ENCODE measurements around the gene SEPTIN6.

Gene SEPTIN6

DNA sequence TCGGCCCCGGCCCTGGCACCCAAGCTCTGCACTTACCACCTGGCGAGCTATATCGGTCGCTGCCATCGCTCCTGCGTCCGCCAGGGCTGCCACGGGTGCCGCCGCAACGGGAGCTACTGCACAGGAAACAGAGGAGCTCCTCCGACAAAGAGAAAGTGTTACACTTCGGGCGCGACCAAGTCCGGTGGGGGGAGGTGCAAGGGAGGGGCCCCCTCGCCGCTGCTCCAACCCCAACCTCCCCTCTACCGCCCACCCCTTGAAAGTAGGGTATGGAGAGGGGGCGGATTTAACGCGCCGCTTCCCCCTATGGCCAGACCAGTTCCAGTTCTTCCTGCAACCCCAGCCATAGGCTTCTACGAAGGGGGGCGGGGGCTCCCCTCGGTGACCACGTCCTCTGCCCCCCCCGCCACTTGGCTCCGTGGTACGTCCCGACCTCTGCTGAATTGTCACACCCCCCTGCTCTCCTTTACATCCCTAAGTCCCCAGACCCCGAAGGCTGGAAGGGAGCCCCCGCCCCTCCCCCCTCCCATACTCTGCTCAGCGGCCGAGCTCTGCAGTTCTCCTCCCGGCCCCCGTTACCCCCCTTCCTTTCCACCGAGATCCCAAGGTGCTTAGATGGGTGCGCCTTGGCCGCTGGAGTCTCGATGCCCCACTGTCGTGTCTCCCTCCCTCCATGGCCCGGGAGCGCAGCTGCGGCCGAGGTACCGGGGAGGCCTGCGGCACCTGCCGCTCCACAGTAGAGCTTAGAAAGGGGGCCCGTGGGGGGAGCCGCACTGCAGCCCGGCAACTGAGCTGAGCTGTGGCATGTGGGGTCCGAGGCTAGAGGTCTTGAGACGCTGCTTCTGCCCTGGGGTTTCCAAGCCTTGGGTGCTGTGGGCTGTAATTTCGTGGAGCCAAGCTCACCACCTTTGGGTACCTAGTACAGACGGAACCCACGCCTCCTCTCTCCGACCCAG is at the start of gene SEPTIN6:
Gene SEPTIN6, minus strand, starts transcription at position 129 of the 956 bp plus-strand sequence. Its CDS starts 63 bp downstream, at position 66.
- DNase-seq: peak; percentile 90 to 97

- no peak for DNase-seq
Measured at GRCh38 chrX:119738742-119739141, 45.8 kb upstream of the SEPTIN6 start.

DNA sequence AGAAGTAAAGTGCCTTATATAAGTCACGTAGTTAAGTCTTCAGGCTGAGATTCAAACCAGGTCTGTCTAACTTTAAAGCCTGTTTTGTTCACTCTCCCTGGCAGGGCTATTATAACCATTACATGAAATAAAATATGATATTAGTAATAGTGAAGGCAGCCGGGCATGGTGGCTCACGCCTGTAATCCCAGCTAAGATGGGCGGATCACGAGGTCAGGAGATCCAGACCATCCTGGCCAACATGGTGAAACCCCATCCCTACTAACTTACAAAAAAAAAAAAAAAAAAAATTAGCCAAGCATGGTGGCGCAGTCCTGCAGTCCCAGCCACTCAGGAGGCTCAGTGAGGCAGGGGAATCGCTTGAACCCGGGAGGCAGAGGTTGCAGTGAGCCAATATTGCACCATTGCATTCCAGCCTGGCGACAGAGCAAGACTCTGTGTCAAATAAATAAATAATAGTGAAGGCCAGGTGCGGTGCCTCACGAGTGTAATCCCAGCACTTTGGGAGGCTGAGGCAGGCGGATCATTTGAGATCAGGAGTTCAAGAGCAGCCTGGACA is 43.3 kb upstream of the SEPTIN6 start:
- DNase-seq: no peak

- DNase-seq: no peak
Measured at GRCh38 chrX:119735467-119735866, 42.5 kb upstream of the SEPTIN6 start.

DNA sequence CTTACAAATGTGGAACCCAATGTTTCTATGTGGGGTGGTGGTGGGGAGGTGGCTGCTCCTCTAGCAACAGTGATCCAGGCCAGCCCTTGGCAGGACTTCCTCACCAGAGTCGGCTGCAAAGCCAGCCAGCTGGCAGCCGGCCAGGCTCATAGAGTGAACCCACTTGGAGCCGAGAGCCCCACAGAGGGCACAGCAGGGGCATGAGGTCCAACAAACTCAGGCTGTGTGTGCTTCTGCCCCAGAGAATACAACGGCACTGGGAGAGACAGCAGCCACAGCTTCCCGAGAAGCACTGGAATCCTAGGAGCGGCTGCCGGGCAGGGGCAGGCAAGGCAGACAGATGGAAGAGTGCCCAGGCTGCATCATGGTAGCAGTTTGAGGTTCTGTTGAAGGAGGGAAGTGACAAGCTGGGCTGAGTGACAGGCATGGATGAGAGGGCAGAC is 42.0 kb upstream of the SEPTIN6 start:
- DNase-seq: no peak

DNA sequence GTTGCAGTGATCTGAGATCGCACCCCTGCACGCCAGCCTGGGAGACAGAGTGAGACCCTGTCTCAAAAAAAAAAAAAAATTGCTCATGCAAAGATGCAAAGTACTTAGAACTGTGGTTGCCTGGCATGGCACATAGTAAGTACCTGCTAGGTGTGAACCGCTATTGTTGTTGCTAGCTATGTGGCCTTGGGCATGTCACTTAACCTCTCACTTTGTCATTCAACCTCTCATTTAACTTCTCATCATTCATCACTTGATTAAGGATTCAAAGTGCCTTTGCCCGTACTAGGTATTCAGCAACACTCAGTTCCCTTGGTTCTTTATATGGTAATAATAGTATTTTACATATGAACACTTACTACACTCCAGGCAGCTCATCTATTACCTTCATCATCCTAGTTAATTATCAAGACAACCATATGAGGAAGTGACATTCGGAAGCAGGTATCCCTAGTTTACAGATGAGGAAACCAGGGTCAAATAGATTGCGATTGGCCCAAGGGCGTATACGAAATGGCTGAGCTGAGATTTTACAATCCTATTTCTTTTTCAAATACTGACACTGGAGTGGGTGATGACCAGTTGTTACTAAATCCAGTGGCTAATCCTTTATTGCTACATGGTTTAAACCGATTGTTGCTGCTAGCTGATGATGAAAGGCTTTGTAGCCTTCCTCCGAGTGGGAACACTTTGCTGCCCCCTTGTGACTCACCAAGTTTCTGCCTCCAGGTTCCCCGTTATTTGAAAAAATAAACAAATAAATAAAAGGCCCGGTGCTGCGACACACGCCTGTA is 36.6 kb upstream of the SEPTIN6 start:
- peak; percentile 58 to 68 for DNase-seq

DNA sequence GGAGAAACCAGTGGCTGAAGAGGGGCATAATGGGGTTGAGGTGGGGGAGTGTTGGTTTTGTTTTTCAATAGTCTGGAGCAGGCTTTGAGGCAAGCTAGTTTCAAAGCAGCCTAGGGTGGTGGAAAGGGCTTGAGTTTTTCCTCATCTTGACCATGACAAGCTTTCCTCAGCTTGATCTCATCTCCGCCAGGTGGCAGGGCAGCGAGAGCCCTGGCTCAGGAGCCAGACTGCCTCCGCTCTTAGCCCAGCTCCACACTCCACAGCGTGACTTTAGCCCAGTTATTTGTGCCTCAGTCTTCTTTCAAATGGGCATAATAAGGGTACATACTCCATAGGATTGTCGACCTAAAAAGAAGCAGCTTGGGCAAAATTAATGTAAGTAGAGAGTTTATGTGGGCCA is 35.5 kb upstream of the SEPTIN6 start:
- DNase-seq: no peak

GRCh38 chrX:119726900-119727555 is 34.1 kb upstream of the SEPTIN6 start:
- peak; percentile 60 to 67 for DNase-seq

DNA sequence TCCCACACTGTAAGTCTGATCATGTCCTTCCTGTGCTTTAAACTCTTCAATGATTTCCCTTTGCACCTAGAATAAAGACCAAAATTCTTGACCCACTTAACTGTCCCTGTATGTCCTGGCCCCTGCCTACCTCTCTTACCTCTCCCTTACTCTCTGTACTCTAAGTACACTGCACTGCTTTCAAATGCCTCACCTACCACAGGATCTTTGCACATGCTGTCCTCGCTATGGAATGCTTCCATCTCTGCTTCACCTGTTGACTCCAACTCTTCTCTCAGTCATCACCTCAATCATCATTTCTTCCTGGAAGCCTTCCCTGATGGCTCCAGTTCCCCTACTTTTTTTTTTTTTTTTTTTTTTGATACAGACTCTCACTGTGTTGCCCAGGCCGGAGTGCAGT is 29.0 kb upstream of the SEPTIN6 start:
- no peak for DNase-seq

DNA sequence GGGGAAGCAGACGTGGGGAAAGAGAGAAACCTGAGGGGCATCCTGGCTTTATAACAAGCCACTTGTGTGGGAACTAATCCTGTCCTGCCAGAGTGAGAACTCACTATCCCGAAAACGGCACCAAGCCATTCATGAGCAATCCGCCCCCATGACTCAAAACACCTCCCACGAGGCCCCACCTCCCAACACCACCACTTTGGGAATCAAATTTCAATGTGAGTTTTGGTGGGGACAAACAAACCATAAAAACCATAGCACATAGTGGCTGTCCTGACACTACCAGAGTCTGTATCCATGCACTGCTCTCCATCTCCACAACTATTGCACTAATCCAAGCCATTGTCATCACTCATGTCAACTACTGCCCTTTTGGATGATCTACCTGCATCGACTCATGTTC is 28.5 kb upstream of the SEPTIN6 start:
- DNase-seq: no peak

- no peak for DNase-seq
Measured at GRCh38 chrX:119709630-119710029, 16.7 kb upstream of the SEPTIN6 start.

DNA sequence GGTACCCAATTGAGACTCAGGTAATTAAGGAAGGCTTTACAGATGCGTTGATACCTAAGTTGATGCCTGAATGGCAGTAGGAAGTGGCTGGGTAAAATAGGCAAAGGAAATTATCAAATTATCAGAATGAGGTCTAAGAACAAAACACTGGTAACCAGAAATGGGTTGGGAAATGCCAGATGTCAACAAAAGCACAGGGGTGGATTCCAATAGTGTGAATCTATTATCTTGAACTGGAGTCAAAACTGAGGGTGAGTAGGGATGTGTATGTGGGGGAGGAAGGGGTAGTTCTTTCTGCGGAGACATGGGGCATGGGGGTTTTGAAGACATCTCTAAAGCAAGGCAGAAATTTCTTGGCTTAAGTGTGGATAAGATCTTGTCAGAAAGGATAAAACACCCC is 16.0 kb upstream of the SEPTIN6 start:
- no peak for DNase-seq

- no peak for DNase-seq
Measured at GRCh38 chrX:119706616-119707015, 13.6 kb upstream of the SEPTIN6 start.

- peak; percentile 57 to 64 for DNase-seq
Measured at GRCh38 chrX:119698845-119699244, 5.9 kb upstream of the SEPTIN6 start.

DNA sequence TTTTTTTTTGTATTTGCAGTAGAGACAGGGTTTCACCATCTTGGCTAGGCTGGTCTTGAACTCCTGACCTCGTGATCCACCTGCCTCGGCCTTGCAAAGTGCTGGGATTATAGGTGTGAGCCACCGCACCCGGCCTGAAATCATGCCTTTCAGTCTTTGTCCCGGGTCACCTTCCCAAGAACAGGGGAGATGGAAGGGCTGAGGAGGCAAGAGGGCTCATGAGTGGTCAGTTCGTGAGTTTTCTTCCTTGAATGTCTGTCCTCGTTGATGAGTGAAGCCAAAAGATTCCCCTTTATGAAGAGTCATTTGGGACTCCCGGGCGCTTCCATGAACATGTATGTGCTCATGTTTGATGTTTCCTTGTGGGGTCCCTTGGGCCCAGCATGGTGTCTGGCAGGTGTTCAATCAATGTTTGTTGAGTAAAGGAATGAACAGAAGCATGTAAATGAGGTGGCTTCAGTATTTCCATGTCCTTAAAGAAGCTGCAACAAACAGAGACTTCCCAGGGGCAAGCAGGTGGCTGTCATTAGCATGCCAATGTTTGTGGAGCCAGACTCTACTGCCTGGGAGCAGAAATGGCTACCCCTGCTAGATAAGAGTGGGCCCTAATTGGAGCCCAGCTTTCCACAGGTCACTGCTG is 3.4 kb upstream of the SEPTIN6 start:
- DNase-seq: no peak

DNA sequence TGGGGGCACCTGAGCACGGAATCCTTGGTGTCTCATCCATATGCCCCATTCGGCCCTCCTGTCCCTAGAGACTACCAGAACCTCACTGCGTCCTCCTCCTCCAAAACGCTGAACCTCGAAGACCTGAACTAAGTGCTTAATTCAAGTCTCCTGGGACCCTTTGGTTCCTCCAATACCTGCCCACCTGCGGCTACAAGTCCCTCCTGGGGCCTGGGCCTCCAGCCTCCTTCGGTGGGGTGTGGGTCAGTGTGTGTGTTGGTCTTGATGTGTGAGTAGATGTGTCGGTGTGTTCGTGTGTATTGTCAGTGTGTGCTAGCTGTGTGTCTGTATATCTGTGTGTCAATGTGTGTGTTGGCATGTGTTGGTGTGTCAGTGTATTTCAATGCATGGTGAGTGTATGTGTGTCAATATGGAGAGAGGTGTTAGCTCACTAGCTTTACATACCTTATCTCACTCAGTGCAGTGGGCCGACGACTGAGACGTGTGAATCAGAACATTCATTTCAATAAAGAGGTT is 2.6 kb upstream of the SEPTIN6 start:
- no peak for DNase-seq

DNA sequence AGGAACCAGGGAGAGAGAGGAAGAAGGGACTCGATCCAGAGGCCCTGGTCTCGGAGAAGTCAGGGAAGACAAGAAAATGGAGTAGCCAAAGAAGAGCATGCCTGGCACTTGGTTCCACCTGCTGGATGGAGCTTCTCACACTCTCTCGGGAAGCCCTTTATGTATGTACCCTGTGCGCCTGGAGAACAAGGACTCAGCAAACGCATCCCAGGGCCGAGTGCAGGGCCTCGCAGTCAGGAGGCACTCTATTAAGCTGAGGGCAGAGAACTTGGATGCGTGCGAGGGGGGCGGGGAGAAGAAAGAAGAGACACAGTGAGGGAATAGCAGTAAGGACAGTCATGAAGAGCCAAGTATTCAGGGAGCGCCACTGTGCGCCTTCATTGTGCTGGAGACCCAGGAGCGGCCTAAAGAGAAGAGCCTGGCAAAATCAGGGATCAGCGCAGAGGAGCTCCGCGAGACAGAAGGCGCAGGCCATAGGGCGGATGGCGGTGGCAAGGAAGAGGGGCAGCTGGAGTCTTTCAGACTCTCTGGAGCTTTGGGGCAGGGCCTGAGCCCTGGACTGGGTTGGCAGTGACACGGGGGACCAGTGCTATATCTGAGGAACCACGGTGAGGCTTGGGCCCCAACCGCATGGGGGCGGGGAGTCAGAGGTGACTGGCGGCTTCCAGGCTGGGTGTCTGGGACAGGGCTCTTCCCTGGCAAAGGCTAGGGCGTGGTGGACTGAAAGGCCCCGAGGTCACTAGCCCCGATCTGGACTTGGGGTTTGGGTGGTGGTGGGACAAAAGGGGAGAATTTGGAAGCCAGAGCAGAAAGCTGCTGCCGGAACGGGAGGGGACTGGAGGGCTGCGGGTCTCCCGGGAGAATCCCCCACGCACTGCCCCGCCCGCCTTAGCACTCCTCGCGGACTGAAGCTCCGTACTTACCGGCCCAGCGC is 1.9 kb upstream of the SEPTIN6 start:
- DNase-seq: peak; percentile 24 to 29

DNA sequence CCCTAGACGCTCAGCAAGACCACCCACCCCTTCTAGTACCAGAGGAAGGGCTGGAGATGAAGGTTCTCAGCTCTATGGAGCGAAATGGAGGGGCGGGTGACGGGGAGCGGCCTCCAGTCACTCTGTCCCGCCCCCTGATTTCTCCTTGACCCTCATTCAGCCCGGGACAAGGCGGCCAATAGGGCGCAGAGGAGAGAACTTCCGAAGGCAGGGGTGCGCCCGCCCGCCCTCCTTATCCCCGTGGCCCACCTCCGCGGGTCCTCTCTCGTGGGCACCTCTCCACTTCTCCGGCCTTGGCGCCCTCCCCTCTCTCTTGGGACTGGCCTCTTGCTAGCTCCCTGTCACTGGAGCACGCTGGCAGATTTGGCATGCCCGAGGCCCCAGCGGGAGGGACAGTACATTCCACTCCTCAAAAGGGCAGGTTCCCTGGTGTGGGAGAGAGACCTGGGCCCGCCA is 1.1 kb upstream of the SEPTIN6 start:
- DNase-seq: peak; percentile 17 to 41

DNA sequence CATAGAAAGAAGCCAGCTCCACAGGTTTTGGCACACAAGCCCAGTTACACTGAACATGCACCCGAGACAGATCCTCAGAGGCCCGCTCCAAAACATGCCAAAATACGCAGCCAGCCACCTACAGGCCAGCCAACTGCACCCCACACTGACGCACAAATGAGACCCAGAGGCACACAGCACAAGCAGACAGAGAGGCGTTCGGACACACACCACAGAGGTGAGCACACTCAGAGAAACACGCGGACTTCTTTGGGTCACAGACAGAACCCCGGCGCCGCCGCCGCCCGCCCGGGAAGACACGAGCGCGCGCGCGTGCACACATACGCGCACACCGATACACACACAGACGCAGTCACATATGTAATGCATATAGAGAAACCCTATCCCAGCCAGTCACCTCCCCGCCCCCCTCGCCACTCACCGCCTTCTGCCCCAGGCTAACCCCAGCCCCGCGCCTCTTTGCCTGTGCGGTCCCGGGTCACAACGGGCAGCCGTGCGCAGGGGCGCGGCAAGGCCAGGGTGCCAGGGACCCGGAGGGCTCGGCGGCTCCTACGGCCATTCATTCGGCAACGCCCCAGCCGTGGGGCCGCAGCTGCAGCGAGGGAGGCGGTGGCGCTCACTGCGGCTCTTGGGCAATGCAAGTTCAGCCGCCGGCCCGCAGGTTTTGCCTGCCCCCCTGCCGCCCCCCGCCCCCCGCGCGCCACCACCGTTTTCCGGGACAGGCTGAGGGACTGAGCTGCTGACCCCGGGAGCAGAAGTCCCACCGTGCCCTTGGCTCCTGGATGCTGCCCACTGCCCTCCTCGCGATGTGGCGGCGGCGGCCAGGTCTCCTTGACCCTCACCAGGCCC is 553 bp downstream of the SEPTIN6 start:
- DNase-seq: peak; percentile 48
